ENCODE data around the gene LINC00305.

DNA sequence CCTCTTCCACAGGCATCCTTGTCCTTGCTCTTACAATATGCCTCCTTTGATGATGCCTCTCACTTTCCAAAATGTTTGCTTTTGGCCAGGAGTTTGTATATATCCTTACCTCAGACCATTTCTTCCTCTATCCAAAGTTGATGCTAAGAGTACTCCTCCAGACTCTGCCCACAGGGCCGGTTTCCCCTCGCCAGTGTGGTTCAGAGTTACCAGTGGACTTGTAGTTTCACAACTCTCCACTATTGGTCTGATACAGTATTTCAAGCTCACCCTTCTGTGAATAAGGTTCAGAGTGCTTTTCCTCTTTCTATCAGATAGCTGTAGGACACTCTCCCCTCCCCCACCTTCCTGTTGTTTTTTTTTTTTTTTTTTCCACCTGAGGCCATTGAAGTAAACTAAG is 42.2 kb upstream of the LINC00305 start:
- TF ChIP-seq, protein P1, sequence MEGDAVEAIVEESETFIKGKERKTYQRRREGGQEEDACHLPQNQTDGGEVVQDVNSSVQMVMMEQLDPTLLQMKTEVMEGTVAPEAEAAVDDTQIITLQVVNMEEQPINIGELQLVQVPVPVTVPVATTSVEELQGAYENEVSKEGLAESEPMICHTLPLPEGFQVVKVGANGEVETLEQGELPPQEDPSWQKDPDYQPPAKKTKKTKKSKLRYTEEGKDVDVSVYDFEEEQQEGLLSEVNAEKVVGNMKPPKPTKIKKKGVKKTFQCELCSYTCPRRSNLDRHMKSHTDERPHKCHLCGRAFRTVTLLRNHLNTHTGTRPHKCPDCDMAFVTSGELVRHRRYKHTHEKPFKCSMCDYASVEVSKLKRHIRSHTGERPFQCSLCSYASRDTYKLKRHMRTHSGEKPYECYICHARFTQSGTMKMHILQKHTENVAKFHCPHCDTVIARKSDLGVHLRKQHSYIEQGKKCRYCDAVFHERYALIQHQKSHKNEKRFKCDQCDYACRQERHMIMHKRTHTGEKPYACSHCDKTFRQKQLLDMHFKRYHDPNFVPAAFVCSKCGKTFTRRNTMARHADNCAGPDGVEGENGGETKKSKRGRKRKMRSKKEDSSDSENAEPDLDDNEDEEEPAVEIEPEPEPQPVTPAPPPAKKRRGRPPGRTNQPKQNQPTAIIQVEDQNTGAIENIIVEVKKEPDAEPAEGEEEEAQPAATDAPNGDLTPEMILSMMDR (IDR thresholded peaks at IDR 0.05): no peak
- TF ChIP-seq POLR2A (IDR thresholded peaks at IDR 0.05): no peak

All from uterus (tissue), 2 donors.